K562 (cell line): ENCODE measurements around the gene ATP6V0D1. TPM values are rescaled to one million over a fixed set of nuclear protein-coding genes. Genes with fewer than 3 reads are reported as not detected.

Experiments
- ATAC-seq: fragments of 200-7000 bp; cut with Tn5 transposase; 3 replicates; pipeline ENCODE4 v1.9.1; 2020; ENCODE audit warnings: moderate library complexity
- BruUV-seq: library from RNA; stranded (reverse); fragments of 400-500 nt; replicated peaks from 2 replicates; lab custom pipeline; 2021; lab: Mats Ljungman, UMichigan
- CTCF ChIA-PET: fragments of 300-600 bp; formaldehyde crosslinking; extraction: SDS; loops from one replicate; lab custom pipeline; 2021; ENCODE audit warnings: low intra/inter-chr PET ratio; lab: Yijun Ruan, JAX
- POLR2A ChIA-PET: fragments of 300-600, 350-650 bp; sonication (Branson Sonifier 250); formaldehyde crosslinking; extraction: SDS; loops from one replicate; lab custom pipeline; 2021; ENCODE audit warnings: antibody characterized with exemption, inconsistent platforms; lab: Yijun Ruan, JAX
- DNase-seq, 4 experiments: peaks; one replicate each; pipeline versions ENCODE4 v3.0.0 to v3.0.0-alpha.2; 2011 to 2018; ENCODE audit warnings: low spot score in 3 of 4, mixed read lengths in 3 of 4; ENCODE audit errors: extremely low read depth in 1 of 4
- FAIRE-seq: peaks from 2 replicates; lab custom pipeline; 2011; peaks lifted over from hg19 to GRCh38; lab: Jason Lieb, UNC
- H2AFZ ChIP-seq: 2 replicates; pipeline ENCODE4 v1.6.0; 2011; ENCODE audit warnings: low read depth, low read length, control low read depth, inconsistent platforms
- H3K27ac ChIP-seq: fragments of 200-600 bp; 3 replicates; pipeline ENCODE4 v1.8.0; 2011; ENCODE audit warnings: low read depth, mild to moderate bottlenecking, control low read depth, inconsistent platforms, low read length, moderate library complexity, mixed read lengths; ENCODE audit errors: extremely low read depth
- H3K27me3 ChIP-seq, 2 experiments: fragments of 300-600 bp in 1 of 2; 2 replicates in 1 of 2; 3 replicates in 1 of 2; pipeline versions ENCODE4 v1.6.0 to v1.8.0; 2011; ENCODE audit warnings: inconsistent platforms in 2 of 2, low read length in 2 of 2, mild to moderate bottlenecking in 1 of 2, mixed read lengths in 1 of 2, moderate library complexity in 1 of 2; ENCODE audit not compliant: control insufficient read depth in 2 of 2, insufficient read depth in 2 of 2
- H3K36me3 ChIP-seq: fragments of 300-600 bp; 3 replicates; pipeline ENCODE4 v1.8.0; 2011; ENCODE audit warnings: mild to moderate bottlenecking, low read length, inconsistent platforms; ENCODE audit not compliant: control insufficient read depth, insufficient read depth
- H3K4me1 ChIP-seq, 2 experiments: fragments of 200-600 bp in 1 of 2; replicated peaks in 1 of 2; 2 replicates in 1 of 2; 3 replicates in 1 of 2; pipeline versions ENCODE4 v1.5.1 to v1.8.0; 2011; ENCODE audit warnings: inconsistent platforms in 2 of 2, low read length in 2 of 2, mild to moderate bottlenecking in 1 of 2, mixed read lengths in 1 of 2, moderate library complexity in 1 of 2; ENCODE audit not compliant: control insufficient read depth in 2 of 2, insufficient read depth in 2 of 2
- H3K4me2 ChIP-seq: 2 replicates; pipeline ENCODE4 v1.6.1; 2011; ENCODE audit warnings: low read length, control low read depth, inconsistent platforms, mixed read lengths; ENCODE audit not compliant: insufficient read depth
- H3K4me3 ChIP-seq: fragments of 200-600 bp; sonication (generic), shearing (Covaris generic); 2 replicates; pipeline ENCODE4 v1.5.1; 2016; ENCODE audit warnings: control low read depth, inconsistent platforms
- H3K79me2 ChIP-seq: fragments of 200-600 bp; 3 replicates; pipeline ENCODE4 v1.8.0; 2011; ENCODE audit warnings: low read length, inconsistent platforms; ENCODE audit not compliant: control insufficient read depth, insufficient read depth
- H3K9ac ChIP-seq, 2 experiments: 2 replicates each; pipeline versions ENCODE4 v1.6.0 to v1.6.1; 2011; ENCODE audit warnings: low read depth in 2 of 2, low read length in 2 of 2, control low read depth in 1 of 2, inconsistent platforms in 1 of 2, mild to moderate bottlenecking in 1 of 2, mixed read lengths in 1 of 2; ENCODE audit not compliant: insufficient read depth in 1 of 2
- H3K9me1 ChIP-seq: one replicate; pipeline ENCODE4 v1.6.0; 2011; ENCODE audit warnings: inconsistent platforms, mild to moderate bottlenecking, low read length, moderate library complexity; ENCODE audit not compliant: control insufficient read depth, insufficient read depth
- H3K9me3 ChIP-seq: replicated peaks from 2 replicates; pipeline ENCODE4 v1.5.1; 2011; ENCODE audit warnings: low read depth, low read length, inconsistent platforms; ENCODE audit not compliant: control insufficient read depth, insufficient read depth
- H4K20me1 ChIP-seq: replicated peaks from 2 replicates; pipeline ENCODE4 v1.6.1; 2011; ENCODE audit warnings: low read length, inconsistent platforms, mixed read lengths; ENCODE audit not compliant: control insufficient read depth, insufficient read depth
- AFF4 ChIP-seq: sonication (generic); formaldehyde crosslinking; IDR thresholded peaks from 2 replicates; pipeline ENCODE4 v1.8.0; 2023; ENCODE audit warnings: mild to moderate bottlenecking, missing genetic modification reagents
- BRF1 ChIP-seq: IDR thresholded peaks from 3 replicates; pipeline ENCODE4 v1.6.1; 2011; ENCODE audit warnings: borderline replicate concordance, mild to moderate bottlenecking; ENCODE audit not compliant: insufficient read length; ENCODE audit errors: extremely low read depth
- CC2D1A ChIP-seq: fragments of 450-650 bp; IDR thresholded peaks from 2 replicates; pipeline ENCODE4 v1.6.1; 2017; ENCODE audit warnings: mild to moderate bottlenecking
- KDM2B ChIP-seq: fragments of 250-450 bp; sonication (Bioruptor Pico); IDR thresholded peaks from 2 replicates; pipeline ENCODE4 v1.8.0; 2021; ENCODE audit warnings: mild to moderate bottlenecking, moderate library complexity
- MXD1 ChIP-seq: fragments of 250-450 bp; sonication (Bioruptor Pico); IDR thresholded peaks from 2 replicates; pipeline ENCODE4 v1.8.0; 2021; ENCODE audit warnings: borderline replicate concordance, mild to moderate bottlenecking, moderate library complexity; ENCODE audit not compliant: poor library complexity, severe bottlenecking
- NFIC ChIP-seq: fragments of 450-650 bp; IDR thresholded peaks from 2 replicates; pipeline ENCODE4 v1.6.1; 2017; ENCODE audit warnings: mild to moderate bottlenecking, inconsistent platforms
- NR4A1 ChIP-seq, 2 experiments: fragments of 250-450 bp in 1 of 2; fragments of 450-650 bp in 1 of 2; sonication (Bioruptor Pico) in 1 of 2; IDR thresholded peaks; 2 replicates each; pipeline versions ENCODE4 v1.4.0 to v1.6.1; 2016 to 2020; ENCODE audit warnings: mild to moderate bottlenecking in 2 of 2, missing compliant biosample characterization in 1 of 2, missing genetic modification characterization in 1 of 2, moderate library complexity in 1 of 2
- RAD21 ChIP-seq, 2 experiments: fragments of 250-450 bp in 1 of 2; fragments of 450-650 bp in 1 of 2; sonication (Bioruptor Pico) in 1 of 2; formaldehyde crosslinking in 1 of 2; IDR thresholded peaks in 1 of 2; conservative IDR thresholded peaks in 1 of 2; 2 replicates each; pipeline versions ENCODE4 v1.4.0 to v1.8.0; 2020 to 2022; ENCODE audit warnings: mild to moderate bottlenecking in 2 of 2, moderate library complexity in 1 of 2
- RFX1 ChIP-seq: fragments of 450-650 bp; IDR thresholded peaks from 2 replicates; pipeline ENCODE4 v1.6.1; 2016; ENCODE audit warnings: mild to moderate bottlenecking, moderate library complexity
- ZNF134 ChIP-seq: fragments of 250-450 bp; sonication (Bioruptor Pico); conservative IDR thresholded peaks from 2 replicates; pipeline ENCODE4 v1.4.0; 2020
- ZNF785 ChIP-seq: fragments of 250-450 bp; sonication (Bioruptor Pico); IDR thresholded peaks from 2 replicates; pipeline ENCODE4 v1.4.0; 2020; ENCODE audit warnings: mild to moderate bottlenecking
- WGBS: fragments of 100-300 bp; shearing (Covaris generic); methylation state at CpG from one replicate; pipeline ENCODE4 v1.1.6; 2016; ENCODE audit warnings: low coverage, mixed read lengths; ENCODE audit not compliant: insufficient coverage; ENCODE audit errors: missing lambda C conversion rate; 5-methylcytosine and 5-hydroxymethylcytosine counted together
- in situ Hi-C: fragments of 300-500 bp; cut with MboI; formaldehyde crosslinking; loops from 4 replicates; pipeline ENCODE4 v1.15.0; 2018; ENCODE audit warnings: inconsistent platforms, mixed read lengths
- intact Hi-C: fragments of 100-400 bp; cut with micrococcal nuclease; formaldehyde crosslinking; loops from 2 replicates; pipeline ENCODE4 v1.14.2; 2022
- polyA plus RNA-seq, 8 experiments: library from polyadenylated mRNA; depleted of rRNA in 4 of 8; stranded (reverse) in 5 of 8; unstranded in 3 of 8; fragments of >200 nt; fragmentation: Nextera tagmentation in 2 of 8; fragmentation: Illumina TruSeq in 1 of 8; extraction: Ambion mirVana in 2 of 8; extraction: Trizol in 1 of 8; gene quantifications; 2 replicates each; pipeline versions ENCODE4 v1.2.1 to v1.2.3, GENCODE V29; 2011 to 2014; ENCODE audit warnings: inconsistent platforms in 1 of 8, missing spikeins in 1 of 8
- total RNA-seq, 7 experiments: library from RNA; depleted of rRNA in 6 of 7; stranded (reverse); fragments of >200 nt in 6 of 7; fragmentation: Illumina TruSeq in 2 of 7; extraction: Trizol in 2 of 7; gene quantifications; 2 replicates each; pipeline versions ENCODE4 v1.2.1 to v1.2.3, GENCODE V29; 2011 to 2021; ENCODE audit warnings: low replicate concordance in 1 of 7
- TF ChIP-seq, protein P1 (sequence below): sonication (generic); formaldehyde crosslinking; IDR thresholded peaks from 2 replicates; pipeline ENCODE4 v1.8.0; 2022; ENCODE audit warnings: mild to moderate bottlenecking, missing genetic modification reagents
- TF ChIP-seq, protein P2 (sequence below): IDR thresholded peaks from 3 replicates; pipeline ENCODE4 v1.6.1; 2011; ENCODE audit warnings: borderline replicate concordance, mild to moderate bottlenecking, moderate library complexity; ENCODE audit not compliant: insufficient read length; ENCODE audit errors: extremely low read depth

Gene ATP6V0D1
- total and polyA plus RNA-seq, 9 of the 15 experiments (the other 6 are each of a cell fraction or from before 2014, with no cell fraction given), result 23.2 to 69.7 (median 45.6) TPM

DNA sequence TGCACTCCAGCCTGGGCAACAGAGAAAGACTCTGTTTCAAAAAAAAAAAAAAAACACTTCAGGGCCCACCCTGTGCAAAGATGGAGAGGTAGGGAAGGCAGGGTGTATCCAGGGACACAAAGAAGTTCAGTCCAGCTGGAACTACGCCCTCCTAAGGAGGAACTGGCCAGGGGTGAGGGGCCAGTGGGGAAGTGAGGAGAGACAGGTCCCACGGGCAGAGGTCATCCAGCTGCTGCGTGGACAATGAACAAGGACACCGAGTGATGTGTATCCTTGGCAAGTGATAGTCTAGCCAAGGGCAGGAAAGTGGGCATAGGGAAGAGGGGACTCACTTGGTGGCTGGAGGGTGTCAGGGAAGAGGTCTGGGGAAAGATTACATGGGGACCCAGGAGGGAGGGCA is 38.3 kb upstream of the ATP6V0D1 start:
- in situ Hi-C loops, result no loop called here
- H3K9me3 ChIP-seq, result no peaks in the 10 kb centered on the region
- no peaks in the 10 kb centered on the region for H3K79me2 ChIP-seq
- ChIA-PET CTCF (interaction anchor here (0.9 kb wide), 1 partner anchor 34 kb away, joined by 3 read pairs; no protein-coding TSS in a partner anchor), POLR2A (interaction anchor here (0.6 kb wide), 1 partner anchor 1607 kb away, joined by 3 read pairs; no protein-coding TSS in a partner anchor)
- peaks cover 2 to 10% of the 10 kb centered on the region in 2 experiments; a peak in 4 of 5 replicates for H3K4me1 ChIP-seq
- no peak overlapping the region for H2AFZ ChIP-seq
- no peaks in the 10 kb centered on the region for H3K27me3 ChIP-seq
- no peaks in the 10 kb centered on the region for H3K36me3 ChIP-seq
- ATAC-seq (no peak), FAIRE-seq (no peak)
- H3K4me3 ChIP-seq, result no peak overlapping the region
- intact Hi-C loops, result loop anchor here (10.0 kb wide), 1 partner anchor 94 kb away; no protein-coding TSS in a partner anchor
- 5% methylated on average over 4 of the region's 4 CpGs for WGBS
- no peak overlapping the region for H3K4me2 ChIP-seq
- no peak overlapping the region for H3K27ac ChIP-seq
- peak overlapping the region in 1 of 2 experiments; percentile 36; a peak in 1 of 4 replicates for H3K9ac ChIP-seq
- H3K9me1 ChIP-seq, result no peaks in the 10 kb centered on the region
- TF ChIP-seq, protein P1, sequence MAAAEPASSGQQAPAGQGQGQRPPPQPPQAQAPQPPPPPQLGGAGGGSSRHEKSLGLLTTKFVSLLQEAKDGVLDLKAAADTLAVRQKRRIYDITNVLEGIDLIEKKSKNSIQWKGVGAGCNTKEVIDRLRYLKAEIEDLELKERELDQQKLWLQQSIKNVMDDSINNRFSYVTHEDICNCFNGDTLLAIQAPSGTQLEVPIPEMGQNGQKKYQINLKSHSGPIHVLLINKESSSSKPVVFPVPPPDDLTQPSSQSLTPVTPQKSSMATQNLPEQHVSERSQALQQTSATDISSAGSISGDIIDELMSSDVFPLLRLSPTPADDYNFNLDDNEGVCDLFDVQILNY (CRISPR knock-in tag), result no peak
- TF ChIP-seq NFIC (no peak), BRF1 (no peak), ZNF134 (CRISPR knock-in tag) (no peak), KDM2B (CRISPR knock-in tag) (no peak), CC2D1A (no peak), RAD21 (CRISPR knock-in tag; conservative IDR thresholded peaks at IDR 0.05 in 1 of 2, IDR thresholded peaks at IDR 0.05 in 1 of 2) (no peak), MXD1 (CRISPR knock-in tag) (no peak), ZNF785 (CRISPR knock-in tag) (no peak), NR4A1 (CRISPR knock-in tag; IDR thresholded peaks at IDR 0.05) (no peak), NR4A1 (tag; IDR thresholded peaks at IDR 0.05) (no peak), AFF4 (CRISPR knock-in tag) (no peak), RFX1 (no peak)
- TF ChIP-seq, protein P2, sequence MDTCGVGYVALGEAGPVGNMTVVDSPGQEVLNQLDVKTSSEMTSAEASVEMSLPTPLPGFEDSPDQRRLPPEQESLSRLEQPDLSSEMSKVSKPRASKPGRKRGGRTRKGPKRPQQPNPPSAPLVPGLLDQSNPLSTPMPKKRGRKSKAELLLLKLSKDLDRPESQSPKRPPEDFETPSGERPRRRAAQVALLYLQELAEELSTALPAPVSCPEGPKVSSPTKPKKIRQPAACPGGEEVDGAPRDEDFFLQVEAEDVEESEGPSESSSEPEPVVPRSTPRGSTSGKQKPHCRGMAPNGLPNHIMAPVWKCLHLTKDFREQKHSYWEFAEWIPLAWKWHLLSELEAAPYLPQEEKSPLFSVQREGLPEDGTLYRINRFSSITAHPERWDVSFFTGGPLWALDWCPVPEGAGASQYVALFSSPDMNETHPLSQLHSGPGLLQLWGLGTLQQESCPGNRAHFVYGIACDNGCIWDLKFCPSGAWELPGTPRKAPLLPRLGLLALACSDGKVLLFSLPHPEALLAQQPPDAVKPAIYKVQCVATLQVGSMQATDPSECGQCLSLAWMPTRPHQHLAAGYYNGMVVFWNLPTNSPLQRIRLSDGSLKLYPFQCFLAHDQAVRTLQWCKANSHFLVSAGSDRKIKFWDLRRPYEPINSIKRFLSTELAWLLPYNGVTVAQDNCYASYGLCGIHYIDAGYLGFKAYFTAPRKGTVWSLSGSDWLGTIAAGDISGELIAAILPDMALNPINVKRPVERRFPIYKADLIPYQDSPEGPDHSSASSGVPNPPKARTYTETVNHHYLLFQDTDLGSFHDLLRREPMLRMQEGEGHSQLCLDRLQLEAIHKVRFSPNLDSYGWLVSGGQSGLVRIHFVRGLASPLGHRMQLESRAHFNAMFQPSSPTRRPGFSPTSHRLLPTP, result no peak
- TF ChIP-seq, all 486 proteins: peak for 0
- H4K20me1 ChIP-seq, result no peaks in the 10 kb centered on the region
- BruUV-seq, result no TSS peak
- no peak for DNase-seq
